ENCODE data around the gene REV3L.
A peak's percentile ranks its signal among the peaks of the same experiment; 100 is the strongest.
"Not testable (repeated sequence)": the region's sequence is repeated elsewhere in the genome, so short reads cannot be mapped to it uniquely, and the experiment has no call there.

REV3L gene

GRCh38 chr6:111482959-111483735 lies at the start of gene REV3L:
Gene REV3L, minus strand, starts transcription at chr6:111483218. Its CDS starts 330 bp downstream, at chr6:111482888.
- DNase-seq = peak; percentile 93

- no peak for DNase-seq
These were observed 48.2 kb upstream of the REV3L start for GRCh38 chr6:111531185-111531584.

GRCh38 chr6:111530667-111531066 lies 47.6 kb upstream of the REV3L start:
- no peak for DNase-seq

GRCh38 chr6:111530218-111530617 lies 47.2 kb upstream of the REV3L start:
- DNase-seq = no peak

GRCh38 chr6:111527367-111527766 lies 44.3 kb upstream of the REV3L start:
- no peak for DNase-seq

- no peak for DNase-seq
These were observed 41.7 kb upstream of the REV3L start for GRCh38 chr6:111524735-111525134.

GRCh38 chr6:111524252-111524651 lies 41.2 kb upstream of the REV3L start:
- no peak for DNase-seq

- DNase-seq = no peak
These were observed 40.6 kb upstream of the REV3L start for GRCh38 chr6:111523484-111524167.

- DNase-seq = no peak
These were observed 39.5 kb upstream of the REV3L start for GRCh38 chr6:111522393-111523020.

- no peak for DNase-seq
These were observed 38.7 kb upstream of the REV3L start for GRCh38 chr6:111521497-111522270.

GRCh38 chr6:111520524-111520923 lies 37.5 kb upstream of the REV3L start:
- DNase-seq = no peak

- no peak for DNase-seq
These were observed 34.9 kb upstream of the REV3L start for GRCh38 chr6:111517965-111518364.

- no peak for DNase-seq
These were observed 32.2 kb upstream of the REV3L start for GRCh38 chr6:111515259-111515658.

- not testable (repeated sequence) for DNase-seq
These were observed 31.5 kb upstream of the REV3L start for GRCh38 chr6:111514531-111514930.

- not testable (repeated sequence) for DNase-seq
These were observed 24.2 kb upstream of the REV3L start for GRCh38 chr6:111507219-111507618.

GRCh38 chr6:111505498-111505897 lies 22.5 kb upstream of the REV3L start:
- not testable (repeated sequence) for DNase-seq

GRCh38 chr6:111503660-111504059 lies 20.6 kb upstream of the REV3L start:
- DNase-seq = no peak

GRCh38 chr6:111503194-111503593 lies 20.2 kb upstream of the REV3L start:
- DNase-seq = no peak

- DNase-seq = no peak
These were observed 19.1 kb upstream of the REV3L start for GRCh38 chr6:111502154-111502553.

GRCh38 chr6:111499269-111499793 lies 16.3 kb upstream of the REV3L start:
- DNase-seq = no peak

- no peak for DNase-seq
These were observed 12.1 kb upstream of the REV3L start for GRCh38 chr6:111494951-111495635.

- no peak for DNase-seq
These were observed 9.5 kb upstream of the REV3L start for GRCh38 chr6:111492499-111492898.

All from activated CD8-positive, alpha-beta memory T cell treated with anti-CD3 and anti-CD28 coated beads for 24 hours (primary cell).